NT2/D1 (cell line): Measurements from ENCODE around the gene SELENOI.

Experiments used
- SUZ12 ChIP-seq: IDR thresholded peaks from 2 replicates; pipeline ENCODE4 v1.6.1; 2011; ENCODE audit not compliant: insufficient read length, insufficient read depth; ENCODE audit errors: extremely low read depth
- ZNF274 ChIP-seq: IDR thresholded peaks from 2 replicates; pipeline ENCODE4 v1.6.1; 2011; ENCODE audit warnings: mild to moderate bottlenecking, low read depth, low read length

DNA sequence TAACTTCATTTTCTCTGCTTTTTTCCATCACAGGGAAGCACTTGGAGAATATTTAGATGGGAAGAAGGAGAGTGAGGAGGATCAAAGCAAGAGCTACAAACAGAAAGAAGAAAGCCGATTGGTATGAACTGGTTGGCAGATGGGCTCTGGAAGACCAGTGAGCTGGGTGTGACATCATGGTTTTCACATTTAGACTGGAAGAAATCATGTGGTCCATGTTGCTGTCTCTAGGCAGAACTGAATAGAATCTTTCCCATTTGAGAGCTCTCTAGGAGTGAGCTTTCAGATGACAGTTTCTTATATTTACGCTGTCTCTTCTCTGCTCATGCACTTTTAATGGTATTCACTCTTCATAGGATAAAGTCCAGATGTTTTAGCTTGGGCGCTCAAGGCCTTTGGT lies 68.4 kb downstream of the SELENOI start:
- TF ChIP-seq SUZ12 (no peak), ZNF274 (no peak)
